ENCODE measurements around the gene LCN15.
"Not testable (repeated sequence)": the region's sequence is repeated elsewhere in the genome, so short reads cannot be mapped to it uniquely, and the experiment has no call there.

LCN15 gene

GRCh38 chr9:136802321-136802720, 38.0 kb upstream of the LCN15 start:
- Histone ChIP-seq H3K36me3 (ENCODE audit: control insufficient read depth, low read depth, low read length) (no peaks in the 10 kb centered on the region), H3K9me3 (ENCODE audit: control insufficient read depth, low read depth, low read length) (no peaks in the 10 kb centered on the region), H3K9ac (ENCODE audit: low read length) (no peak overlapping the region), H3K4me1 (ENCODE audit: control insufficient read depth, low read depth, low read length) (peaks cover 5% of the 10 kb centered on the region), H3K4me3 (ENCODE audit: low read length) (no peak overlapping the region), H3K27me3 (ENCODE audit: control insufficient read depth, insufficient read depth, low read length) (peaks cover 24% of the 10 kb centered on the region), H3K27ac (ENCODE audit: low read length) (no peak overlapping the region)

- Histone ChIP-seq H3K27me3 (ENCODE audit: control insufficient read depth, insufficient read depth, low read length) (peaks cover 24% of the 10 kb centered on the region), H3K27ac (ENCODE audit: low read length) (no peak overlapping the region), H3K9ac (ENCODE audit: low read length) (no peak overlapping the region), H3K36me3 (ENCODE audit: control insufficient read depth, low read depth, low read length) (no peaks in the 10 kb centered on the region), H3K4me1 (ENCODE audit: control insufficient read depth, low read depth, low read length) (peaks cover 9% of the 10 kb centered on the region), H3K4me3 (ENCODE audit: low read length) (peak overlapping the region; percentile 67), H3K9me3 (ENCODE audit: control insufficient read depth, low read depth, low read length) (no peaks in the 10 kb centered on the region)
These were observed 35.7 kb upstream of the LCN15 start for GRCh38 chr9:136799854-136800657.

- Histone ChIP-seq H3K9me3 (ENCODE audit: control insufficient read depth, low read depth, low read length) (no peaks in the 10 kb centered on the region), H3K27me3 (ENCODE audit: control insufficient read depth, insufficient read depth, low read length) (peaks cover 24% of the 10 kb centered on the region), H3K27ac (ENCODE audit: low read length) (no peak overlapping the region), H3K36me3 (ENCODE audit: control insufficient read depth, low read depth, low read length) (no peaks in the 10 kb centered on the region), H3K4me3 (ENCODE audit: low read length) (peak overlapping the region; percentile 59), H3K9ac (ENCODE audit: low read length) (no peak overlapping the region), H3K4me1 (ENCODE audit: control insufficient read depth, low read depth, low read length) (peaks cover 9% of the 10 kb centered on the region)
These were observed 34.9 kb upstream of the LCN15 start for GRCh38 chr9:136799079-136799853.

- H3K36me3 ChIP-seq (ENCODE audit: control insufficient read depth, low read depth, low read length): no peaks in the 10 kb centered on the region
- no peak overlapping the region for H3K4me3 ChIP-seq (ENCODE audit: low read length)
- peaks cover 9% of the 10 kb centered on the region for H3K4me1 ChIP-seq (ENCODE audit: control insufficient read depth, low read depth, low read length)
- H3K9me3 ChIP-seq (ENCODE audit: control insufficient read depth, low read depth, low read length): no peaks in the 10 kb centered on the region
- peaks cover 24% of the 10 kb centered on the region for H3K27me3 ChIP-seq (ENCODE audit: control insufficient read depth, insufficient read depth, low read length)
- H3K9ac ChIP-seq (ENCODE audit: low read length): no peak overlapping the region
- H3K27ac ChIP-seq (ENCODE audit: low read length): no peak overlapping the region
These were observed 34.4 kb upstream of the LCN15 start for GRCh38 chr9:136798708-136799078.

- not testable (repeated sequence) for H3K4me1 ChIP-seq (ENCODE audit: control insufficient read depth, low read depth, low read length); H3K36me3 ChIP-seq (ENCODE audit: control insufficient read depth, low read depth, low read length); H3K27ac ChIP-seq (ENCODE audit: low read length); H3K9ac ChIP-seq (ENCODE audit: low read length); H3K9me3 ChIP-seq (ENCODE audit: control insufficient read depth, low read depth, low read length); H3K4me3 ChIP-seq (ENCODE audit: low read length)
- peaks cover 18% of the 10 kb centered on the region for H3K27me3 ChIP-seq (ENCODE audit: control insufficient read depth, insufficient read depth, low read length)
These were observed 32.5 kb upstream of the LCN15 start for GRCh38 chr9:136796775-136797347.

- Histone ChIP-seq H3K4me3 (ENCODE audit: low read length) (no peak within 1 kb of the TSS), H3K9ac (ENCODE audit: low read length) (no peak within 1 kb of the TSS), H3K9me3 (ENCODE audit: control insufficient read depth, low read depth, low read length) (no peaks in the 10 kb centered on the region), H3K4me1 (ENCODE audit: control insufficient read depth, low read depth, low read length) (peaks cover 9% of the 10 kb centered on the region), H3K36me3 (ENCODE audit: control insufficient read depth, low read depth, low read length) (no peaks in the 10 kb centered on the region), H3K27ac (ENCODE audit: low read length) (no peak within 1 kb of the TSS), H3K27me3 (ENCODE audit: control insufficient read depth, insufficient read depth, low read length) (peaks cover 16% of the 10 kb centered on the region)
These were observed 32.0 kb upstream of the LCN15 start, which contains the start of gene CCDC183 for GRCh38 chr9:136796238-136796774. CCDC183 (plus strand) TSS chr9:136796338; CDS start chr9:136796398, 60 bp downstream.

GRCh38 chr9:136795000-136795348, 30.7 kb upstream of the LCN15 start:
- H3K4me1 ChIP-seq (ENCODE audit: control insufficient read depth, low read depth, low read length): peaks cover 8% of the 10 kb centered on the region

GRCh38 chr9:136794281-136794999, 30.1 kb upstream of the LCN15 start:
- Histone ChIP-seq H3K27ac (ENCODE audit: low read length) (no peak overlapping the region), H3K9ac (ENCODE audit: low read length) (no peak overlapping the region), H3K4me1 (ENCODE audit: control insufficient read depth, low read depth, low read length) (peaks cover 8% of the 10 kb centered on the region)

More at GRCh38 chr9:136795000-136795348, 30.7 kb upstream of the LCN15 start:
- Histone ChIP-seq H3K27ac (ENCODE audit: low read length) (no peak overlapping the region), H3K4me3 (ENCODE audit: low read length) (no peak overlapping the region), H3K9ac (ENCODE audit: low read length) (no peak overlapping the region), H3K27me3 (ENCODE audit: control insufficient read depth, insufficient read depth, low read length) (peaks cover 16% of the 10 kb centered on the region), H3K36me3 (ENCODE audit: control insufficient read depth, low read depth, low read length) (no peaks in the 10 kb centered on the region), H3K9me3 (ENCODE audit: control insufficient read depth, low read depth, low read length) (no peaks in the 10 kb centered on the region)

GRCh38 chr9:136793086-136793946, 29.0 kb upstream of the LCN15 start:
- peaks cover under 1% of the 10 kb centered on the region for H3K27me3 ChIP-seq (ENCODE audit: control insufficient read depth, insufficient read depth, low read length)
- H3K9ac ChIP-seq (ENCODE audit: low read length): no peak overlapping the region
- H3K4me3 ChIP-seq (ENCODE audit: low read length): no peak overlapping the region
- H3K9me3 ChIP-seq (ENCODE audit: control insufficient read depth, low read depth, low read length): no peaks in the 10 kb centered on the region
- no peaks in the 10 kb centered on the region for H3K36me3 ChIP-seq (ENCODE audit: control insufficient read depth, low read depth, low read length)
- H3K4me1 ChIP-seq (ENCODE audit: control insufficient read depth, low read depth, low read length): peaks cover 8% of the 10 kb centered on the region
- no peak overlapping the region for H3K27ac ChIP-seq (ENCODE audit: low read length)

More at GRCh38 chr9:136794281-136794999, 30.1 kb upstream of the LCN15 start:
- no peaks in the 10 kb centered on the region for H3K9me3 ChIP-seq (ENCODE audit: control insufficient read depth, low read depth, low read length)
- no peaks in the 10 kb centered on the region for H3K36me3 ChIP-seq (ENCODE audit: control insufficient read depth, low read depth, low read length)
- H3K27me3 ChIP-seq (ENCODE audit: control insufficient read depth, insufficient read depth, low read length): peaks cover 12% of the 10 kb centered on the region
- no peak overlapping the region for H3K4me3 ChIP-seq (ENCODE audit: low read length)

- no peaks in the 10 kb centered on the region for H3K36me3 ChIP-seq (ENCODE audit: control insufficient read depth, low read depth, low read length)
- peak overlapping the region; percentile 79 for H3K4me3 ChIP-seq (ENCODE audit: low read length)
- H3K4me1 ChIP-seq (ENCODE audit: control insufficient read depth, low read depth, low read length): peaks cover 8% of the 10 kb centered on the region
- H3K9me3 ChIP-seq (ENCODE audit: control insufficient read depth, low read depth, low read length): no peaks in the 10 kb centered on the region
- H3K27me3 ChIP-seq (ENCODE audit: control insufficient read depth, insufficient read depth, low read length): no peaks in the 10 kb centered on the region
- H3K27ac ChIP-seq (ENCODE audit: low read length): no peak overlapping the region
- no peak overlapping the region for H3K9ac ChIP-seq (ENCODE audit: low read length)
These were observed 28.2 kb upstream of the LCN15 start for GRCh38 chr9:136792321-136793085.

All from iPS-18a (cell line).